HG03469 (cell line): Measurements from ENCODE around the gene TENT4B.
"Not testable (repeated sequence)": the region's sequence is repeated elsewhere in the genome, so short reads cannot be mapped to it uniquely, and the experiment has no call there.

Experiments
- ATAC-seq: cut with Tn5 transposase; IDR thresholded peaks from one replicate; pipeline ENCODE4 v1.9.1; 2021; ENCODE audit warnings: mild to moderate bottlenecking, moderate library complexity, moderate number of reproducible peaks; ENCODE audit not compliant: unreplicated experiment

TENT4B gene

DNA sequence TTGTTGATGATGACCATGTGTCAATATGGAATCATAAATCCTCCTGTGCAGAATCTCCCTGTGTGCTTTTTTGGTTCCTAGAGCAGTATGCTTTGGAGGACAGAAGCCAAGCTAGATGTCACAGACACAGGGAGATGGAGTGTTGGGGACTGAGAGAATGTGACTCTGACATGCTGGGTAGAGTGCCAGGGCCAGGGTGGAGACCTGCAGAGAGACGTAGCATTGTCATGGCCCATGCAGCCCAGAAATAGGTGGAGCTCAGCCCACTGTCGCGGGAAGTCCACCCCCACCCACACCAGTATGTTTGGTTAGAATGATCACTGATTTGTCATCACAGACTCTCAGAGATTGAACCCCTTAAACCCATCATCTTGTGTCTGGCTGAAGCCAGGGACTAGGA, 74.0 kb downstream of the TENT4B start:
- ATAC-seq, result no peak

DNA sequence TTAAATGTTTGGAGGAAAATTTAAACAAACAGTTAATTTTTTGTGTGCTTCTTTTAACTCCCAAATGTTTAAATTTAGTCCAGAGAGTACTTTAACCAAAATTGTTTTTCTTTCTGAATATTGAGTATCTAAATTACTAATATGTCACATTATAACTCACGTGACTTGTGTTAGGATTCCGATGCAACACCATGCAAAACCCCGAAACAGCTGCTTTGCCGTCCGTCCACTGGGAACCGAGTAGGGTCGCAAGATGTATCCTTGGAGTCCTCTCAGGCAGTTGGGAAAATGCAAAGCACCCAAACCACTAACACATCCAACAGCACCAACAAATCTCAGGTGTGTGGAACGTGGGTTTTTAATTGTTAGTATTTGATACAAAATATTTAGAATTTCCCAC, 74.6 kb downstream of the TENT4B start:
- ATAC-seq, result no peak

DNA sequence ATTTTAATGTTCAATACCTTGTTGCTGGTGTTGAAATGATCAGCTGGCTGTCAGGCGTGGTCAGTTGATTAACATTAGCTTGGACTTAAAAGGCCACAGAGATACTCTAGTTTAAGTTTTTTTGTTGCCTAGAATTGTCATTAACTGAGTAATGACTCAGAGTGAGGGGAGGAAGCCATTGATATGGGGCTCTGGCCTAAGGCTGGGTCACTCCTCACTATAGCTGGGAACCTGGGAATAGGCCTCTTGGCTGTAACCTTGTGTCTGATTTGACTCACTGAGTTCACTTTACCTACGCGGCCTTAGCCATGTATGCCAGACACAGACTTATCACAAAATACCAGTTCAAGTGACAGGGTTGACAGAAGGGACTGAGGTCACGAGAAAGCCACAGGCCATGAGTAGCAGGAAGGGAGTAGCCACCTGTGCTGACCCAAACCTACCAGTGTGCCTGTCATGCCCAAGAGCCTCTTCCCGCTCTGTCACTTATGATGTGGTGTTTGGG, 75.3 kb downstream of the TENT4B start:
- no peak for ATAC-seq

DNA sequence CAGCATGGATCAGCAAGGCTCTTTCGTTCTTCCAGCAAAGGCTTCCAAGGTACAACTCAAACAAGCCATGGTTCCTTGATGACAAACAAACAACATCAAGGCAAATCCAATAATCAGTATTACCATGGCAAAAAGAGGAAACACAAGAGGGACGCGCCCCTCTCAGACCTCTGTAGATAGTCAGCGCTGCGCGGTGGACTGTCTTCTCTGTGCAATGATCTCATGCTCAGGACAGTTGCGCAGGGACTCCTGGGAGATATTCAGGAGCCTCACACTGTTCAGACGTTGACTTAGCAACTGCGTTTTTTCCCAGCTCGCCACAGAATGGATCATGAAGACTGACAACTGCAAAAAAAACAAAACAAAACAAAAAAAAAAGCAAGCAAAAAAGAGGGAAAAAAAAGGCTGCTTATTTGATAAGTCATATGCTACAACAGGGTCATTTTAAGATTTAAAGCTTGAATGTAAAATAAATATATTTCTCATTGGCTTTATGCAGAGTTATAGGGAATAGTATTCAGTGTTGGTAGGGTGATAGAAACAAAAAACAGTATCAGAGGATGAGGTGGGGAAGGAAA, 76.1 kb downstream of the TENT4B start:
- ATAC-seq, result no peak

DNA sequence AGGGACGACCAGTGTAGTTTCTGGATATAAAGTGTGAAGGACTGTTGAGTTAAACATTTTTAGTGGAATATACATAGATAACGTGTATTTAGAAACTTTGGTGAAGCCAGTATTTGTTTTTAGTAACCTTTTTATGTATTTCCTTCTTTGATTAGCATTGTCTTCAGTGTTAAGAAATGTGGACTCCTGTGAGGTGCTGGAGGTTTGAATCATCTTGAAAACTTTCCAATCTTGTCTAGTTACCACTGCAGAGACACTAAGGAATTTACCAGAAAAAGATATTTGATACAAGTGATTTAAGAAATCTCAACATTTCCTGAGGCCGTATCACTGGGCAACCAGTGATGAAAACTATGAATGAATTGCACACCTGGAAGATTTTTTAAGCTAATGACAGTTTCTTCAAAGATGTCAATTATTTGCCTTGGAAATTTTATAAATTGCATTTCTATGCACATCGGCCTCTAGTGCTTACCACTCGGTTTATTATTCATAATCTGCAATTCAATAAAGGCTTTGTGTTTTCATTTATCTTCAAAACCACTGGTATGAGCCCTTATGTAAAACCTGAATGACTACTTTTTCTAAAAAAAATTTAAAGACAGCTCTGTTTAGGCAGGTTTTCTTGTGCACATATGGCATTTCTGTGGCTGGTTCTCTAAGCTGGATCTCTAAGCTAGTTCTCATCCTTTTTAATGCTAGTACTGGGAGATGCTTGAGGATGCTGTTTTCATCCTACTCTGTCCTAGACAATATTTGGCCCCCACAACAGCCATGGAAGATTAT, 81.9 kb downstream of the TENT4B start:
- no peak for ATAC-seq

DNA sequence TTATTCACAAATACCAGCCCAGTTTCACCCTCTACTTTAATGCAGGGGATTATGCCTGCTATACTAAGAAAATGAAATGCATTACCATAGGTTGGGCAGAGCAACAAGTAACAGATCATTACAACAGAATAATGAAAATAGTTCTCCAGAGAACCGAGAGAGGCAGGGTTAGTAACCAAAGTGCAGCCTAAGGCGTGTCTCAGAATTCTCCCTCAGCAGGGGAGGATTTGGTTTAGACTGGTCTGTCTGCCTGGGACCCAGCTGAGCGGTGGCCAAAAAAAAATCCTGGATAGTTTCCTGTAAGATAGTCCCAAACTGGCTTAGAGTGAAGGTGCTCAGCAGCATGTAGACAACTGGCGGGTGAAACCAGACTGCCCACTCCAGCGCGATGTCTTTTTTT, 82.5 kb downstream of the TENT4B start:
- ATAC-seq, result no peak

DNA sequence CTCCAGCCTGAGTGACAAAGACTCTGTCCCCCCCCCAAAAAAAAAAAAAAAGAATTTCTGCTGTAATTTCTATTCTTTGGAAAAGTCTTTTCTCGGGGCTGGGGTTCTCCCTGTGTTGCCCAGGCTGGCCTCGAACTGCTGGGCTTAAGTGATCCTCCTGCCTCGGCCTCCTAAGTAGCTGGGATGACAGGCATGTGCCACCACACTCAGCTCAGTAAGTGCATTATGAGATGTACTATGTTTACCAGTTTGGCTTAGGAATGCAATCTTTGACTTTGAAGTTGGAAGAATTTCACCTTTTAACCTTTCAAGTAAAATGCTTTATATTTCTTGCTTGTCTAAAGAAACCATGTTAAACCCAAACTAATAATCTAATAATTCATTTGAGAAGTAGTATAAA, 85.2 kb downstream of the TENT4B start:
- ATAC-seq, result no peak

DNA sequence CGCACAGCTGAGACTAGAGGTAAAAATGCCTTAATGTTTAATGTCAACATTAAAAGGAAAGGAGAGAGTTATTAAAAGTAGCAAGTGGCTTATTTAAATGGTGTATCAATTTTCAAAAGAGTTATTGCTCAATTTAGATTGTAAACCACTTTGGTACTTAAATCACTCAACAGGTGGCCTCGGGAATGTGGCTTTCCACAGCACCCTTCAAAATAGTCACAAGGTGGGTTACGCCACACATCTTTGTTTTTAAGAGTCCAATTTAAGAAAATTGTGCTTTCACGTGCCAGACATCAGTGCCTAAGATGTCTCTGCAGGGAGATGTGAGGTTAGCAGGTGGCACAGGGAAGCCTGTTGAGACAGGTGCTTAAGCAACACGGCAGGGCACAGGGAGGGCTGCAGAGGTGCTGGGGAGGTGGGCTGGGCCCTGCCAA, 85.8 kb downstream of the TENT4B start:
- ATAC-seq, result no peak

DNA sequence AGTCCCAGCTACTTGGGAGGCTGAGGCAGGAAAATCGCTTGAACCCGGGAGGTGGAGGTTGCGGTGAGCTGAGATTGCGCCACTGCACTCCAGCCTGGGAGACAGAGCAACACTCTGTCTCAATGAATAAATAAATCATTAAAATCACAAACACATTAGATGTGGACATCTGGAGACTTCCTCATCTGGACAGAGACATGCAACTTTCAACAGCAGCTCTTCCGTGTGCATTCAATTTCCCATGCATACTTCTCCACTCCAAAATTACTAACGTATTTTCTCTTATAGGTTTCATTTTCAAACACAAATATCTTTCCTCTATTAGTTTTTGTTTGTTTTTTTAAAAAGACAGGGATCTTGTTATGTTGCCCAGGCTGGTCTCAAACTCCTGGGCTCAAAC, 89.9 kb downstream of the TENT4B start:
- ATAC-seq, result not testable (repeated sequence)

DNA sequence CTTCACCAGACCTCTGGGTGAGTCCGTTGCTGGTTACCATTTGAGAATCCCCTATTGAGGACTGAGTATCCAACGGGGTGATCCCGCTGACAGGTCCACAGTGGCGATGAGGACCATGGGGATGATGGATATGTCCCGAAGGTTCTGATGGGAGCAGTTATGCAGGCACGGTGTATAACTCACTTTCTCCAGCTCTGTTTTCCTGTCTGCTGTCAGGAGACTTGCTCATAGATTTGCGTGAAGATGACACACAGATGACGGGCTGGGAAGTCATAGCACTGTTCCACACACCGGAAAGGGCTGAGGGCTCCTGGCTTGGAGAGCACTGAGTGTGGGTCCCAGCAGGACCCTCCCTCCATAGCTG, 91.0 kb downstream of the TENT4B start:
- no peak for ATAC-seq

DNA sequence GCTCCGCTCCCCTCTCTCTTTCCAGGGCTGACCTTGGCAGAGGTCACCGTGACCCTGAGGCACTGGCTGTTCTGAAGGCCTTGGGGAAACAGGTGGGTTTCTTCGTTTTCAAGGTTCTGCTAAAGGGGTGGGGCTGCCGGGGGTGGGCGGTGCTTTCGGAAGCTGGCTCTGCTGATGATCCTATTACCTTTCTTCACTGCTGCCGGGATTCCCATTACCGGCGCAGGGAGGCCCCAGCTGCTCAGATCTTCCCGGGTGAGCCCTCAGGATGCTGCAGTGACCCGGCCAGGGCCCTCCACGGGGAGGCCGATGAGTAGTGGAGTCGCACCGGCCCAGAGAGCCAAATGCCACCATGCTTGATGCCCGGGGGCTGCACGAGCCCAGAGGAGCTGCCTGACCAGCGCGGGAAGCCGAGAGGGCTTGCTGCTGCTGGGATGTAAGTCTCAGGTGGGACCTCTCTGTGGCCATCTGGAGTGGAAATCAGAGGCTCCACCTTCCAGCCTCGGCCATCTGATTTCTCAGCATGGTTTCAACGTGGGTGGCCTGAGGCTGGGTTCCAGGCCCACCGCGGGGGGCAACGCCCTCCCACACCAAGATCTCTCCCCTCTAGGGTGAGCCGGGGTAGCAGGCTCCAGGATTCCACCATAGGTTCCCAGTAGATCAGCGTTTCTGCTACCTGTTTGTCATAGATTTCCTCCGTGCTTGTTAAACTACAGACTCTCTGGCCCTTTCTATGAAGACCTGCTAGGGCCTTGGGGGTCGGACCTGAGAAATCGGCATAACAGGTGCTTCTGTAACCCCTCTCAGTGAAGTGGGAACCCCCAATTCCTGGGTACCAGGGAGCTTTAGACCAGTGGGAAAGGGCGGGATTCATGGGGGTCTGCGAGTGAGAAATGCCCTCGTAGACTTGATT, 91.7 kb downstream of the TENT4B start:
- ATAC-seq, result no peak

DNA sequence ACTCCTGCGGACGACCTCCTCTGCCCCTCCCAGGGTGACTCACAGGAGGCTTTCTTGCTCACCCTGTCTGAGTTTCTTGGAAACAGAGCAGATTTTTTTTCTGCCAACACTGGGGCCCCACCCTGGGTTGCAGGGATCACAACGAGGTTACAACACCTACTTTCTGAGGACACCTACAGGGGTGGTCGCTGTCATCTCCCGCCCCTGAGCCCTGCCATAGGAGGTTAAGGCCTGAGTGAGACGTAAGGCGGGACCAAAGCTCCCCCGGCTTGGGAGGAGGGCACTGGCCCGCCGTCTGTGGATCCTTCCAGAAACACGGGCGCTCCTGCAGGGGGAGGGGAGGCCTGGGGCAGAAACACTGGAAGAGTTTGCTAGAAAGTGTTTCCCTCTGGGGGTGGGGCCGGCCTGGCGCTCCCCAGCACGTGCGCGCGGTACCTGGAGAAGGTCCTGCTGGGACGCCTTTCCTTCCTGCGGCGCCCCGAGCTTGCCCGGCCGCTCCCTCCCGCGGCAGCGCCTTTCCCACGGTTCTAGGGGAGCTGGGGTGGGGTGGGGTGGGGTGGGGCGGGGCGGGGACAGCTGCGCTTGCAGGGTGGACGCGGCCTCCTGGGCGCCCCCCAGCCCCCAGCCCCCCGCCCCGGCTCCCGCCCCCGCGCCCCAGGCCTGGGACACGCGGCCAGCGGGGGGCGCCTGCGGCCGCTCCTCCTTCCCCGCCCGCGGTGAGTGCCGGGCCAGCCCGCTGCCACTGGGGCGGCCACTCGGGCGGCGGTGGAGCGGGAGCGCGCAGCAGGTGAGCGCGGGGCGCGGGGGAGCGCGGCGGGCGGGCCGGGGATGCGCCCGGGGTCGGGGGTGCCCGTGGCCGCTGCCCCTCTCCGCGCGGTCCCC, 92.6 kb downstream of the TENT4B start:
- no peak for ATAC-seq

DNA sequence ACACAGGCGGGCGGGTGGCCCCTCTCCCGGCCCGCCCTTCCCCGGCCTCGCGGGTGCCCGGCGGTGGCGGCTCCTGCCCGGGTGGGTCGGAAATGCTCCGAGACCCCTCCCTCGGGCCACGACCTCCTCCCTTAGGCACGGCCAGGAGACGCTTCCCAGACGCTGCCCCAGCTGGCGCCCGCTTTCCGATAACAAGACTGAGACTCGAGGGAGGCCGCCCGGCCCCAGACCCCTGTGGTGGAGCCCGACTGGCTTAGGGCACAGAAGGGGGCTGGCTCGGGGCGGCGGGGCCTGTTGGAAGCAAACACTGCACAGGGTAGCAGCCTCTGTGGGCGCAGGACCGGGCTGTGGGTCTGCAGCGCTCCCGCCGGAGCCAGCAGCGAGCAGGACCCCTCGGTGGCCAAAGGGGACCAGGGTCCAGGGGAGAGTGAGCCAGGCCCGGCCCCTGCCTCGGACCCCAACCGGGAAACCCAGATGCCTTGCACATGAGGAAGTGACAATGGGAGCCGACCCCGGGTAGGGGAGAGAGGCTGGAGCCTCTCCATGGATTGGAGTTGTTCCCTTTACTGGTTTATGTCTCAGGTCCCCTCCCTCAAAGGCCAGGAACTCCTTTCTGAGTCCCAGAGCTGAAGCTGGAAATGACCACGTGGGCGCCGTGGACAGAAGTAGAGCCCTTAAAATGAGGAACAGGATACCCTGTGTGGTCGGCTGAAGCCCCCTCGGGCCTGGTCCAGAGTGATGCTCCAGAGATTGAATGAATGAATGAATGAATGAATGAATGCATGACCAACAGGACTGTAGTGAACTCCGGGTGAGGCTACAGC, 93.4 kb downstream of the TENT4B start:
- no peak for ATAC-seq

DNA sequence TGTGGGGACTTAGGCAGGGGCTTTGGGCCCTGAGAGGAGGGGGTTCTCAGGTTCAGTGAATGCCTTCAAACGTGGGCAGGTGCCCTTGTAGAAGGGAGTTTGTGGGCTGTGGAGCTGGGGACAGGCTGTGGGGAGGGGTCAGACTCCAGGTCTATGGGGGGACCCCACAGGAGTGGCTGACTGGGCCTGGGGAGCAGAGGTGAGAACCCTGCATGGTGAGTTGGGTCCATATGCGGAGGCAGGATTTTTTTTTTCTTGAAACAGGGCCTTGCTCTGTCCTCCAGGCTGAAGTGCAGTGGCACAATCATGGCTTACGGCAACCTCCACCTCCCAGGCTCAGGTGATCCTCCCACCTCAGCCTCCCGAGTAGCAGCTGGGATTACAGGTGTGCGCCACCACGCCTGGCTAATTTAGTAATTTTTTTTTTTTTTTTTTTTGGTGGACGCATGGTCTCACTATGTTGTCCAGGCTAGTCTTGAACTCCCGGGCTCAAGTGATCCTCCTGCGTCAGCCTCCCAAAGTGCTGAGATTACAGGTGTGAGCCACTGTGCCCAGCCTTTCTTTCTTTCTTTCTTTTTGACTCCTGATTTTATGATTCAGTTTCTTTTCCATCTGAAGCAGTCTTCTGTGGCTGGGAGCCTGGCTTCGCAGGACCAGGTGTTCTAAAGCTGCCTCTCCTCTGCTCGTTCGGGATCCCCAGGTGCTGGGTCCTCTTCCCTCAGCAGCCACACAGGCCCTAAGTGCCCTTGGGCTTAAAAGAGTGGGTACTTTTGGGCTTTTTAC, 94.2 kb downstream of the TENT4B start:
- ATAC-seq, result no peak

DNA sequence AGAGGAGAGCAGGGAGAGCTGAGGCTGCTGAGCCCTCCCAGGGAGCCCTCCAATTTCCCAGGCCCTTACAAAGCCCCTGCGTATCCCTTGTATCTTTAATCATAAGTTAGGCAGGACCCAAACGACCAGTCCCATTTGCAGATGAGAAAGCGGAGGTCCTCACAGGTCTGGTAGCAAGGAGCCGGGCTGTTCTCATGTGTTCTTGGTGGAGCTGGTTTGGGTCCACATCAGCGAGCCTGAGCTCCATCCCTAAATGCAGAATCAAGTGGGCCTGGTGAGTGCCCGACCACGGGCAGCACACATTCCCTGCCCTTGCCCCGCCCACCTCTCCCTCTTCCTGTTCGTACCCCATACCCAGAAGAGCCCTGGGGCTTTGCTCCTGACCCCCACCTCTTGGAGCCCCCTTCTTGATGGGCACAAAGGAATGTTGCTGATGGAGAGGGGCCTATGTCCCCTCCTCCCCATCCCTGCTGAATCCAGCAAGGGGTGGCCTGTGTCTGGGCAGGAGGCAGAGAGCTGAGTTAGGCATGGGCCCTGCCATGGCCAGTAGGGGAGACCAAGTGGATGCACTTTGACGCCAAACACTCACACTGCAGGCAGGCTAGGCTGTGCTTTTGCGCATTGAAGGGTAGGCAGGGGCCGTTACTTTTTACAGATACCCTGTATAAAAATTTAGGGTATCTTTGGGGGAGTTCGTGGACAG, 95.0 kb downstream of the TENT4B start:
- no peak for ATAC-seq

DNA sequence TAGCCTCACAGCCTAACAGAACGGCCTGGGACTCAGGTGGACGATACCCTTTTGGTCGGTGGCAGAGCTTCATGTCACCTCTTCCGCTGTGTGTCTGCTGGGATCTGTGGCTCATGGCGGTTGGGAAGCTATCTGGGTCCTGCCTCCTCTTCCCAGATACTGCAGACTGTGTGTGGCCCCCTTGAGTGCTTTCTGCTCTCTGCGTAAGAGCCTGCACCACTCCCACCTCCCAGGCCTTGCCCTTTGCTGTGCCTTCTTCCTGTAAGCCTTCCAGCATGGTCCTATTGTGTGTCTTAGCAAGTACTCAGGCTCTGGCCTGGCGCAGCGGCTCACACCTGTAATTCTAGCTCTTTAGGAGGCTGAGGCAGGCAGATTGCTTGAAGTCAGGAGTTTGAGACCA, 95.7 kb downstream of the TENT4B start:
- no peak for ATAC-seq

DNA sequence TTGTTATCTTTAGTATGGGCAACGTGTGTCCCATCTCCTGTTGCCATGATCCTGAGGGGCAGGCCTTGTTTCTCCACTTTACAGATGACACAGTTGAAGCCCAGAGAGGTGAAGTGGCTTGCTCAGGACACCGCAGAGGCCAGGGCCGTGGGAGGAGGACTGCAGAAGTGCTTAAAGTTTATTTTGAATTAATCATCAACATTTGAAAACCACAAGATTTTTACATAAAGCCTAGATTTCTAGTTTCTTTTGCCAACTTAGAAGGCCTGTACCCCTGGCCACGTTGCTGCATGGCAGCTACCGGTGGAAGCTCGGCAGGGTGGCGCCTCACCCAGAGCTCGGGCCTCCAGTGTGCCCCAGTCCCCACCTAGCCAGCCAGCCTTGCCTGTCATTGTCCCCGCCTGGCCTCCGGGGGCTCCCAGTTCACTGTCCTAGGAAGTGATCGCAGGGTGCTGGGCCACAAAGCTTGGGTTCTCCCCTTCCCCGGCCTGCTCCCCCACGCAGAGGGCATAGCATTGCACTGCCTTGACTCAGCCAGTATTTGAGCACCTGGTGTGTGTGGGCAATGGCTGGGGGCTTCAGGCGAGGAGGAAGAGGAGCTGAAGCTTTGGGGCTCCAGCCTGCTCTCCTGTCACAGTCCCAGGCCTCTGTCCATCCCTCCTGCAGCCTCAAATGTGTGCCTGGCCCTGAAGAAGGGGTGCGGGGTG, 98.4 kb downstream of the TENT4B start:
- ATAC-seq, result no peak
